HT-29 (cell line): ENCODE measurements around the gene SPSB1. TPM values are rescaled to one million over a fixed set of nuclear protein-coding genes. Genes with fewer than 3 reads are reported as not detected.
A peak's percentile ranks its signal among the peaks of the same experiment; 100 is the strongest.
"Not testable (repeated sequence)": the region's sequence is repeated elsewhere in the genome, so short reads cannot be mapped to it uniquely, and the experiment has no call there.

Source experiments
- DNase-seq: peaks from one replicate; pipeline ENCODE4 v3.0.0-alpha.2; 2015; ENCODE audit warnings: low spot score
- total RNA-seq: library from RNA; depleted of rRNA; stranded (reverse); fragments of >200 nt; shearing (Covaris generic); gene quantifications from 2 replicates; pipeline ENCODE4 v1.2.3, GENCODE V29; 2014

Gene SPSB1
- total RNA-seq, 1 experiment from 2014 or later: 11.9 TPM

- no peak for DNase-seq
Observed at GRCh38 chr1:9363061-9363471, 70.4 kb downstream of the SPSB1 start.

- DNase-seq: no peak
Observed at GRCh38 chr1:9366298-9366697, 73.6 kb downstream of the SPSB1 start.

DNA sequence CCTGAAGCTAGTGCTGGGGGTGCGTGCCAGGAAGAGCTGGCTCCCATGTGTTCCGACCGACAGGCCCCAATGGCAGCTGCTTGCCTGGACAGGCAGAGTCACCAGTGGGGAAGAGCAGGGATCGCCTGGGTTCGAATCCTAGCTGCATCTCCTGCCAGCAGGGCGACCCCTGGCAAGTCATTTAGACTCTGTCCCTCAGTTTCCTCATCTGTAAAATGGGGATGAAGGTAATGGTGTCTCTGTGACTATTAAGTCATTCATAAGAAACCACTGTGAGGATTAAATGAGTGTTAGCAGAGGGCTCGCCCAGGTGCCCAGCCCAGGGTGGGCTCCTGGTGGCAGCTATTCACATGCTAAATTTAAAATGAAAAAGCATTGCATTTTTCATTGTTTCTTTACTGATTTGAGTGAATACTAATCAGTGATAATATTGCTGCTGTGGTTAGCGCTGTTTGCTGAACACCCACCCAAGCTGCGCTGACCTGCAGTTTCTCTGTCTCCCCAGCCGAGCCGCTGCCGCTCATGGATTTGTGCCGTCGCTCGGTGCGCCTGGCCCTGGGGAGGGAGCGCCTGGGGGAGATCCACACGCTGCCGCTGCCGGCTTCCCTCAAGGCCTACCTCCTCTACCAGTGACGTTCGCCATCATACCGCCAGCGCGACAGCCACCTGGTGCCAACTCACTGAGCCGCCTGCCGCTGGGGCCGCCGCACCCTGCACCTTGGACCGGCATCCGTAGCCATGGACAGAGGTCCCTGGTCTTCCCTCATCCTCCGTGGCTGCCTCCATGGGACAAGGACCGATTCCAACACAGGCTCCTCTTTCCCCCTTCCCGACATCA, 74.5 kb downstream of the SPSB1 start:
- DNase-seq: no peak

DNA sequence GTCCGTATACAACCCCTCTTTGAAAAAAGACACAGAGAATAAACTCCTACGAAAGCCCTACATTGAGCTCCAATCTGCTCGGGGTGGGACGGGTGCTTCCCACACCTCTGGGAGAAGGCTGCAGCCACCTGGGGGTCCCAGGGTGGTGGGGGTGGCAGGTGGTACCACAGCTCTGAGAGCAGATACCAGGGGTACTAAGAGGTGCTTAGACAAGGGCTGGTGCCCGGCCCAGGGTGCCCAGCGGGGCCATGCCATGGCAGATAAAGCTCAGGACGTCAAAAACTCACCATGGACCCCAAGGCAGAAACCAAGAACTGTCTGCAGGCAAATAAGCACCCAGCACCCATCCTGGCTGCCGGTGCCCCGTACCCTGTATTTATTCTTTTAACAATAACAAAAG, 75.1 kb downstream of the SPSB1 start:
- no peak for DNase-seq

- no peak for DNase-seq
Observed at GRCh38 chr1:9368356-9368755, 75.7 kb downstream of the SPSB1 start.

GRCh38 chr1:9369964-9370788, 77.5 kb downstream of the SPSB1 start:
- no peak for DNase-seq

DNA sequence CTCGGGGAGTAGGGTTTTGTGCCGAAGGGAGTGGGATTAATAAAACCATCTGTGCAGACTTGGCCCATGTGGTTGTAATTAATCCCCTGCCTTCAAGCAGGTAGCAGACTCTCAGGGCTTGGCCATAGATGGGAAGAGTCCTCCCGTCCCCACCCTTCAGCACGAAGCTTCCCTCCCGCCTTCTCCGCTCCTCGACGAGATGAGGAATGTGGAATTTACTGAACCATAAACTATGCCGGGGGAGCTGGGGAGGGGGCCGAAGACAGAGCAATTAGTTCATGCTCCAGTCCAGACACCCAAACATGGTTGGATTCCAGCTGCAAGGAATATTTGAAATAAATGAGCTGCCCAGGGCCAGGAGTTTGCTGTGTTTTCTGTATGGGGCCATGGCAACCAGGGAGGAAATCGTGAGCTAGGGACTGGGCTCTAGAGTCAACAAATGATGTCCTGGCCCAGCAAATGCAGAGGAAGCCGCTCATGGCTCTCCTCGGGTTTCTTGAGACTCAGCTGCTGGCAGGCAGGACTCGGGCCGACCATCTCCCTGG, 78.8 kb downstream of the SPSB1 start:
- peak; percentile 55 for DNase-seq

DNA sequence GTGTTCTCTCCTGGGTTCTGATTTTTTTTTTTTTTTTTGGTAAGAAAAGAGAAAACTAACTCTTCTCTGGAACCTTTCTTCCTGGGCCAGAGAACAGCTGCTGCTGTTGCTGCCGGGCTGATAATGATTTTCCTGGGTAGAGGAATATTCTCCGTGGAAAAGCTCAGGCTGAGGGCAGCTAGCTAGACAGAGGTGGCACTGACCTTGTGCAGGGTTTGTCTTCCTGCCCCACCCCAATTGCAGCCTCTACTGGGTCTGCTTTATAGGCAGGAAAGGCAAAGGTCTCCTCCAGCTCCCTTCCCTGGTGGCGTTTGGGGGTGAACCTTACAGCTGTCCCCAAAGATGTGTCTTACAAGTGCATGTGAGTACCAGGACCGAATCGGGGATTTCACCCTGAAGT, 79.3 kb downstream of the SPSB1 start:
- no peak for DNase-seq

- no peak for DNase-seq
Observed at GRCh38 chr1:9373619-9374018, 80.9 kb downstream of the SPSB1 start.

GRCh38 chr1:9374748-9375341, 82.2 kb downstream of the SPSB1 start:
- no peak for DNase-seq

GRCh38 chr1:9375912-9376311, 83.2 kb downstream of the SPSB1 start:
- DNase-seq: no peak

- no peak for DNase-seq
Observed at GRCh38 chr1:9376430-9376829, 83.7 kb downstream of the SPSB1 start.

DNA sequence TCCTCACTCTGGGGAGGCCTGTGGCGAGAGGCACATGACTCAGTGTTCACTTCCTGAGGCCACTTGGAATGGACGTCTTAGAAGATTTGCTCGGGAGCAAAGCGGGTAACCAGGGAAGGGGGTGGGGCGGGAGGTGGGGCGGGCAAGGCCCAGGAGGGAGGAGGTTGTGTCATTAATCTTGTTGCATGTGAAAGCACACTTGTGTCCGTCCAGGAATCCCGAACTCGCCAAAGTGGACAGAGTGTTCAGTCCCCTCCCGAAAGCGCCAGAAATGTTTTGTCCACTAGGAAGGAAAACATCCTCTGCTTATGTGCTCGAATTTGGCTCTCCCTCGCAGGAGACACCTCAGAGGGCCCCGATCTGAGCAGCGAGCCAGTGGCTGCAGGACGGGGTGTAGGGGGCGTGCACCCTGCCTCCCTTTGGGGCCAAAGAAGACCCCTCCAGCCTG, 84.2 kb downstream of the SPSB1 start:
- no peak for DNase-seq

DNA sequence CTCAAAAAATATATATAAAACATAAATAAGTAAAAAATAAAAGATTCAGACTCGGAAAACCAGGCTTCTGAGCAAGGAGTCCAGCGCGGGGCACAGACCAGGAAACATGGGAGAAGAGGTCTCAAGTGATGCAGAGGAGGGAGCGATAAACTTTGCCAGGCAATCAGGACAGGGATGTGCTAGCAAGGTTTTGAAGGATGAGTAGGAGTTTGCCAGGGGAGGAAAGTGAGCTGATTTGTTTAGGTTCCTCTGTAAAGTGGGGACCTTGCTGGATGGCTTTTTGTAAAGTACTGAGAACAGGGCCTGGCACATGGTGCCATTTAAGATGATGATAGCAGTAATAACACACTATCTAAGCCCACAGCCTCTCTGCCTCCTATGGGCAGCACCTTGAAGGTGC, 86.1 kb downstream of the SPSB1 start:
- no peak for DNase-seq

GRCh38 chr1:9380711-9381110, 88.0 kb downstream of the SPSB1 start:
- no peak for DNase-seq

- no peak for DNase-seq
Observed at GRCh38 chr1:9382643-9383491, 90.2 kb downstream of the SPSB1 start.

GRCh38 chr1:9384128-9384527, 91.4 kb downstream of the SPSB1 start:
- no peak for DNase-seq

DNA sequence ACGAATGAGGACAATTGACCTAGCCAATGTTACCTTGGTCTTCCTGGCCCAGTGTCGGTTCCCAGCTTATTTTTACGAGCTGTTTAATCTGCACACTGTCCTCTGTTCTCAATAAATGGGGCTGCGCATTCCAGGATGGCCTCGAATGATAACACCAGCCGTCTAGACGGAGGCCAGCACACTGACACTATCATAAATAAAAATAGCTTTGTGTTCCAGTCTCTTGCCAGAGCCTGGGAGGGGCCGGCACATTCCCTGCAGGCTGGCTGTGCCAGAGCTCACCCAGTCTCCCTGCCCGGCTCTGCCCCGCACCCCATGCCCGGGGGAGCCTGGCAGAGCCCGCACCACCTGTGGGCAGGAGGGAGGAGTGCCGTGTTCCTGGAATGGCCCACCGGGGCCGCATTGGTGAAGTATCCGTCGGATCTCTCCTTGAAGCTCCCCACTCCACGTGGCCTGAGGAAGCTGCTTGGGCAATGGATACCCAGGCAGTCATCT, 92.1 kb downstream of the SPSB1 start:
- DNase-seq: no peak

GRCh38 chr1:9385392-9385791, 92.7 kb downstream of the SPSB1 start:
- not testable (repeated sequence) for DNase-seq

DNA sequence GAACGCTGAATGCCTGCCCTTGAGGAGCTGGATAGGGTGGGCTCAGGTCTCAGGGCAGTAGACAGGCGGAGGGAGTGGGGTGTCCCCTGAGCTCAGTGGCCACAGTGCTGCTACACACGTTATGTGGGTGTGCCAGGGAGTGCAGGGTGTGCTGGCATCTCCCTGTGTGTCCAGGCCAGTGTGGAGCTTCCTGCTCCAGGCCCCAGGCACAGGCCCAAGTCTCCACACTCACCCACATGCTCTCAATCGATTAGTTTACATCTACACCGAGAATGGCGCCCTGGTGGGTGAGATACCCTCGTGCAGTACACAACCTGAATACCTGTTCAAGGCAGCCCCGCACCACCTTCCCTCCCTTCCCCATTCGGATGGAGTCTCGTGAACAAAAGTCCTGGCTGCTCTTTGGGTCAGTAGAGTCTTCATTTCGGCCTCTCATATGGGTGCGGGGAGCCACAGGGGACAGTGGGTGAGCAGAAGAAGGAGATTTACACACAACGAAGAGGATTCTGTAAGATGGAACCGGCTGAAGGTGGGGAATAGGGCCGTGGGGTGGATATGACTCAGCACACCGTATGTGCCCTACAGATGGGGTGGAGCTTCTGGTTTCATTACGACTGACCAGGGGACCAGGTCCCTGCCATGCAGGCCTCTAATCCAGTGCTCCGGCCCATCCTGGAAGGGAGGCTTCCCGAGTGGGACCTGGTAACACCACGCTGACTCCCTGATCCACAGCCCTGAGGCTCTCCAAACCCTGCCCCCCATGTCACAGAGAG, 93.3 kb downstream of the SPSB1 start:
- DNase-seq: peak; percentile 31
